CD4-positive, CD25-positive, alpha-beta regulatory T cell (primary cell): ENCODE data around the gene NUCKS1. TPM values are rescaled to one million over a fixed set of nuclear protein-coding genes. Genes with fewer than 3 reads are reported as not detected.

Source experiments
- ATAC-seq, 2 donors: fragments of 150-1000 bp; cut with Tn5 transposase; one replicate each; pipeline ENCODE4 v1.10.0; 2021; ENCODE audit warnings: low read depth in 2 of 2, moderate number of reproducible peaks in 2 of 2, moderate library complexity in 1 of 2
- DNase-seq, 3 donors: peaks; one replicate each; pipeline versions ENCODE4 v3.0.0 to v3.0.0-alpha.2; 2012 to 2022; ENCODE audit warnings: mixed read lengths in 1 of 3
- H3K27ac ChIP-seq: one replicate; pipeline ENCODE4 v1.7.0; 2013; ENCODE audit warnings: mild to moderate bottlenecking, low read length; ENCODE audit not compliant: insufficient read depth, poor library complexity, severe bottlenecking
- H3K27me3 ChIP-seq: one replicate; pipeline ENCODE4 v1.7.0; 2013; ENCODE audit warnings: low read length; ENCODE audit not compliant: control insufficient read depth, insufficient read depth
- H3K36me3 ChIP-seq: one replicate; pipeline ENCODE4 v1.7.0; 2013; ENCODE audit warnings: mild to moderate bottlenecking, low read length, moderate library complexity; ENCODE audit not compliant: control insufficient read depth, insufficient read depth
- H3K4me1 ChIP-seq: 2 replicates; pipeline ENCODE4 v1.7.0; 2013; ENCODE audit warnings: mild to moderate bottlenecking, low read length; ENCODE audit not compliant: insufficient read depth, control insufficient read depth, poor library complexity, severe bottlenecking
- H3K4me3 ChIP-seq: one replicate; pipeline ENCODE4 v1.7.0; 2013; ENCODE audit warnings: low read depth, mild to moderate bottlenecking, low read length, moderate library complexity
- H3K9me3 ChIP-seq, 2 experiments: 1 replicate in 1 of 2; 2 replicates in 1 of 2; pipeline ENCODE4 v1.7.0; 2013; ENCODE audit warnings: low read length in 2 of 2, mild to moderate bottlenecking in 1 of 2, moderate library complexity in 1 of 2; ENCODE audit not compliant: control insufficient read depth in 2 of 2
- H3K27ac Mint-ChIP-seq, 3 donors: one replicate each; pipeline ENCODE4 v1.8.0; 2020 to 2022; ENCODE audit warnings: mild to moderate bottlenecking in 3 of 3, mixed read lengths in 3 of 3, moderate library complexity in 2 of 3
- H3K27me3 Mint-ChIP-seq: one replicate; pipeline ENCODE4 v1.8.0; 2022; ENCODE audit warnings: mild to moderate bottlenecking, mixed read lengths
- H3K36me3 Mint-ChIP-seq: one replicate; pipeline ENCODE4 v1.8.0; 2020; ENCODE audit warnings: mixed read lengths
- H3K4me1 Mint-ChIP-seq, 4 donors: one replicate each; pipeline ENCODE4 v1.8.0; 2020 to 2022; ENCODE audit warnings: mixed read lengths in 4 of 4, mild to moderate bottlenecking in 1 of 4
- H3K4me3 Mint-ChIP-seq, 4 donors: one replicate each; pipeline ENCODE4 v1.8.0; 2020 to 2022; ENCODE audit warnings: mild to moderate bottlenecking in 4 of 4, mixed read lengths in 4 of 4, moderate library complexity in 3 of 4
- H3K9me3 Mint-ChIP-seq, 7 donors: one replicate each; pipeline ENCODE4 v1.8.0; 2020 to 2022; ENCODE audit warnings: mixed read lengths in 7 of 7, mild to moderate bottlenecking in 3 of 7, moderate library complexity in 2 of 7
- polyA plus RNA-seq, 4 donors: library from polyadenylated mRNA; unstranded; fragments of 300-500 nt; fragmentation: Illumina TruSeq; gene quantifications; one replicate each; pipeline ENCODE4 v1.2.3, GENCODE V29; 2021
- total RNA-seq: library from RNA; stranded (reverse); gene quantifications from one replicate; pipeline ENCODE4 v1.2.3, GENCODE V29; 2022

The NUCKS1 gene
- total and polyA plus RNA-seq, 5 donors from 2014 or later: 12.9 to 72.0 (median 13.3) TPM

DNA sequence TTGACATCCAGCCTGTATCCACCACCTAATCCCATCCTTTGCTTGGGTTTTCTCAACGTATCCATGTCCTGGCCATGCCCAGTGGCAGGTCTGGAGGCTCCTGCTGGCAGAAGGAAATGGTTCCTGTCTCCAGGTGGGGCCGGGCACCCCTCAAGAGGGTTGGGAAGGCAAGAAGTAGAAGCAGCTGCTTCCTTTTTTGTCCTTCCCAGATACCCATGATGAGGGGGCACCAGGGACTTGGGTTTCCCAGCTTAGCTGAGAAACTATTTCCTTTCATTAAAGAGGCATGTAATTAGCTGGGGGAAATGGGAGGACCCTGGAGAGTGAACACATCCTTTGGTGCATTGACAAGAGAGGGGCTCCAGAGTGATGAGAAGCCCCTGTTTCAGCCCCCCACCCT, 48.6 kb downstream of the NUCKS1 start:
- H3K4me3 ChIP-seq: no peak overlapping the region
- H3K27ac ChIP-seq: no peak overlapping the region
- H3K36me3 ChIP-seq: peaks cover 7% of the 10 kb centered on the region
- H3K4me1 ChIP-seq: no peaks in the 10 kb centered on the region
- ATAC-seq: no peak
- H3K9me3 ChIP-seq: no peaks in the 10 kb centered on the region
- DNase-seq: no peak
- peaks cover 0 to 10% (median 2%) of the 10 kb centered on the region in 4 donors for H3K4me1 Mint-ChIP-seq
- peaks cover 10% of the 10 kb centered on the region for H3K27me3 Mint-ChIP-seq
- H3K9me3 Mint-ChIP-seq: peaks cover 0 to 4% (median 0%) of the 10 kb centered on the region in 7 donors
- H3K27ac Mint-ChIP-seq: no peak overlapping the region
- no peak overlapping the region for H3K4me3 Mint-ChIP-seq
- peaks cover 6% of the 10 kb centered on the region for H3K36me3 Mint-ChIP-seq
- H3K27me3 ChIP-seq: peaks cover 2% of the 10 kb centered on the region

DNA sequence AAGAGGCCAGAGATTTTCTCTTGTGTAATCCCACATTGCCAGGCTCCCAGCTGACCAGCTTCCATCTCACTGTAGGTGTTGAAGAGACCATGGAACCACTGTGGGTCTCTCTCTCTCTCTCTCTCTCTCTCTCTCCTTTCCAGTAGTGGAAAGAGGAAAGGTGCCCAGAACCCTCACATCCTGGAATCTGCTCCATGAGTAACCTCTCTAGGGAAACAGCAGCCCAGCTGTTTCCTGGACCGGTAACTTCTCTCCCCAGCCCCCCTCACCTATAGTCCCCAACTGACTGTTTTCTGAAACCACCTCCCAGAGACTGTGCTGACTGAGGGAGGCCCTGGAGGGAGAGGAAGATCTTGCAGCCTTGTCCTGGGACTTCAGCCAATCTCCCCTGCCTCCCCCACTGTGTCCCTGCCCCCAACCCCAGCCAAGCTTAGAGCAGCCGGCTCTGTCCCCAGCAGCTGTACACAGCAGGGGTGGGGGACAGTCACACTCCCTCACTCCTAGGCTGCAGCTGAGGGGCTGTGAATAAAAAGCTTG, 49.0 kb downstream of the NUCKS1 start:
- no peak overlapping the region for H3K27ac Mint-ChIP-seq

DNA sequence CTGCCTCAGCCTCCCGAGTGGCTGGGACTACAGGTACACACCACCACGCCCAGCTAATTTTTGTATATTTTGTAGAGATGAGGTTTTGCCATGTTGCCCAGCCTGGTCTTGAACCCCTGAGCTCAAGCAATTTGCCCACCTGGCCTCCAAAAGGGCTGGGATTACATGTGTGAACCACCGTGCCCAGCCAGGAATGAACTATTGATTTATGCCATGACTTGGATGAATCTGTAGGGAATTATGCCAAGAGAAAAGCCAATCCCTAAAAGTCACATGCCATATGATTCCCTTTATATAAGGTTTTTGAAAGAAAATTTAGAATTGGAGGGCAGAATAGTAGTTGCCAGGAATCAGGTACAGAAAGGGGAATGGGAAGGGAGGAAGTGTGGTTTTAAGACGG, 50.6 kb downstream of the NUCKS1 start:
- no peaks in the 10 kb centered on the region for H3K9me3 ChIP-seq
- Mint-ChIP-seq H3K4me3 (no peak overlapping the region), H3K36me3 (peaks cover 6% of the 10 kb centered on the region), H3K27ac (peak overlapping the region in 1 of 3 donors; percentile 66), H3K27me3 (peaks cover 10% of the 10 kb centered on the region), H3K9me3 (peaks cover 0 to 4% (median 0%) of the 10 kb centered on the region in 7 donors), H3K4me1 (peaks cover 0 to 4% (median under 1%) of the 10 kb centered on the region in 4 donors)
- no peak overlapping the region for H3K27ac ChIP-seq
- no peaks in the 10 kb centered on the region for H3K4me1 ChIP-seq
- ATAC-seq (no peak), DNase-seq (no peak)
- H3K4me3 ChIP-seq: no peak overlapping the region
- peaks cover 2% of the 10 kb centered on the region for H3K27me3 ChIP-seq
- peaks cover 7% of the 10 kb centered on the region for H3K36me3 ChIP-seq

More for the DNA sequence above, 49.0 kb downstream of the NUCKS1 start:
- Histone ChIP-seq H3K27me3 (peaks cover 2% of the 10 kb centered on the region), H3K4me1 (no peaks in the 10 kb centered on the region), H3K36me3 (peaks cover 7% of the 10 kb centered on the region), H3K4me3 (no peak overlapping the region), H3K27ac (no peak overlapping the region), H3K9me3 (no peaks in the 10 kb centered on the region)
- H3K36me3 Mint-ChIP-seq: peaks cover 6% of the 10 kb centered on the region
- H3K9me3 Mint-ChIP-seq: peaks cover 0 to 4% (median 0%) of the 10 kb centered on the region in 7 donors
- H3K4me1 Mint-ChIP-seq: peaks cover 0 to 10% (median 2%) of the 10 kb centered on the region in 4 donors
- H3K4me3 Mint-ChIP-seq: no peak overlapping the region
- ATAC-seq (no peak), DNase-seq (no peak)
- peaks cover 10% of the 10 kb centered on the region for H3K27me3 Mint-ChIP-seq

DNA sequence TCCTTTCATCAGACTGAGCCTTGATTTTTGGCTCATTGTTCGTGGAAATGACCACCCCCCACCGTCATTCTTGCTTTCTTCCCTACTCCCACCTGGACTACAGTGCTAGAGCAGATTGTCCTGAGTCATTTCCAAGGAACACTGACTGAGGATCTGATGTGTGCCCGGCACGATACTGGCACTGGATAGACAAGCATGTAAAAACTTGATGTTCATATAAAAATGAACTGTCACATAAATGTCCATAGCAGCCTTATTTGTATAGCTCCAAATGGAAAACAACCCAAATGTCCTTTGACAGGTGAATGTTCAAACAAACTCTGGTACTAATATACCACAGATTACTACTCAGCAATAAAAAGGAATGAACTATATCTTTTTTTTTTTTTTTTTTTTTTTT, 51.1 kb downstream of the NUCKS1 start:
- DNase-seq (no peak), ATAC-seq (no peak)
- H3K27ac Mint-ChIP-seq: no peak overlapping the region
- H3K4me1 Mint-ChIP-seq: peaks cover 0 to 4% (median under 1%) of the 10 kb centered on the region in 4 donors
- H3K4me3 ChIP-seq: no peak overlapping the region
- peaks cover 2% of the 10 kb centered on the region for H3K27me3 ChIP-seq
- no peaks in the 10 kb centered on the region for H3K4me1 ChIP-seq
- peaks cover 10% of the 10 kb centered on the region for H3K27me3 Mint-ChIP-seq
- H3K9me3 ChIP-seq: no peaks in the 10 kb centered on the region
- H3K36me3 Mint-ChIP-seq: peaks cover 3% of the 10 kb centered on the region
- peaks cover 5% of the 10 kb centered on the region for H3K36me3 ChIP-seq
- no peak overlapping the region for H3K27ac ChIP-seq
- peaks cover 0 to 4% (median 0%) of the 10 kb centered on the region in 7 donors for H3K9me3 Mint-ChIP-seq
- H3K4me3 Mint-ChIP-seq: no peak overlapping the region

DNA sequence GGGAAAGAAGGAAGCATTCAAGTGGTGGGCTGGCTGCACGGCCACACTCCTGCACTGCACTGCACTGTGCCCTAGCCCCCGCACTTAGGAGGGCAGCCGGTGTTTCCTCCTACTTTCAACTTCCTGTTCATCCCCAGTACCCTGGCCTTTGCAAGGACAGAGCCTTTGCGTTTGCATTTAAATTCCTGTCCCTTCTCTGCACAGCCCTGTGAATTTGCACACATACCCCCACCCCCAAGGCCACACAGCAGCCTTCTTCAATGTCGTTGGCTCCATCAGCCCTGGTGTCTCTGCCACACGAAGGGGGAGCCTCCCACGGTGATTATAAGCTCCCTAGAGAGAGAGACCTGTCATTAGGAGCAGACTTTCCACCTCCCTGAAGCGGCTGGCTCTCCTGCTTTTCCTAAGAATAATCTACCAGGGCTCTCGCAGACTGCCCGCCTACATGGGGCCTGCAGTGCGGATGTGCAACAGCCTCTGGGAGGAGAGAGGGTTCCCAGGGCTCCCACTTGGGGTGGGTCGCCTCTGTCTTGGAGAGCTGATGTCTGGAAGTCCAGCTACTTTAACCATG, 56.5 kb downstream of the NUCKS1 start:
- Mint-ChIP-seq H3K36me3 (no peaks in the 10 kb centered on the region), H3K27me3 (peaks cover 38% of the 10 kb centered on the region), H3K4me1 (no peaks in the 10 kb centered on the region), H3K4me3 (no peak overlapping the region), H3K27ac (no peak overlapping the region), H3K9me3 (peaks cover 0 to 1% (median 0%) of the 10 kb centered on the region in 7 donors)
- Histone ChIP-seq H3K4me1 (no peaks in the 10 kb centered on the region), H3K4me3 (no peak overlapping the region), H3K27ac (no peak overlapping the region), H3K27me3 (peaks cover 2% of the 10 kb centered on the region), H3K36me3 (no peaks in the 10 kb centered on the region), H3K9me3 (no peaks in the 10 kb centered on the region)
- no peak for DNase-seq
- no peak for ATAC-seq

DNA sequence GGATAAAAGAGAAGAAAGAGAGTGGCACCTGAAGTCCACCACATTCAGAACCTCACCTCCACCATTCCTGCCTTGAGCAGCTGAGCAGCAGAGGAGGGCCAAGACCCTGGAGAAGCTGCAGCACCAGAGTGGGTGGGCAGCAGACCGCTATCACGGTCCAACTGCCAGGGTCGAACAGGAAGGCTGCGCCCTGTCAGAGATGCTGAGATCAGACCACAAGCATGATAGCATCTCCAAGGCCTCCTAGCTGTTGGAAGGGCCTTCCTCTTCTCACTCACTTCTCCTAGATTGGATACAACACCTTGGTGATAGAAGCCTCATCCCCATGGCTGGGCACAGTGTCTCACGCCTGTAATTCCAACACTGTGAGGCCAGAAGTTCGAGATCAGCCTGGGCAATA, 57.6 kb downstream of the NUCKS1 start:
- Histone ChIP-seq H3K4me1 (no peaks in the 10 kb centered on the region), H3K9me3 (no peaks in the 10 kb centered on the region), H3K4me3 (no peak overlapping the region), H3K27me3 (peaks cover 4% of the 10 kb centered on the region), H3K36me3 (no peaks in the 10 kb centered on the region), H3K27ac (no peak overlapping the region)
- Mint-ChIP-seq H3K9me3 (peaks cover 0 to 1% (median 0%) of the 10 kb centered on the region in 7 donors), H3K27me3 (peaks cover 42% of the 10 kb centered on the region), H3K4me1 (no peaks in the 10 kb centered on the region), H3K36me3 (no peaks in the 10 kb centered on the region), H3K27ac (no peak overlapping the region), H3K4me3 (no peak overlapping the region)
- no peak for DNase-seq
- no peak for ATAC-seq

DNA sequence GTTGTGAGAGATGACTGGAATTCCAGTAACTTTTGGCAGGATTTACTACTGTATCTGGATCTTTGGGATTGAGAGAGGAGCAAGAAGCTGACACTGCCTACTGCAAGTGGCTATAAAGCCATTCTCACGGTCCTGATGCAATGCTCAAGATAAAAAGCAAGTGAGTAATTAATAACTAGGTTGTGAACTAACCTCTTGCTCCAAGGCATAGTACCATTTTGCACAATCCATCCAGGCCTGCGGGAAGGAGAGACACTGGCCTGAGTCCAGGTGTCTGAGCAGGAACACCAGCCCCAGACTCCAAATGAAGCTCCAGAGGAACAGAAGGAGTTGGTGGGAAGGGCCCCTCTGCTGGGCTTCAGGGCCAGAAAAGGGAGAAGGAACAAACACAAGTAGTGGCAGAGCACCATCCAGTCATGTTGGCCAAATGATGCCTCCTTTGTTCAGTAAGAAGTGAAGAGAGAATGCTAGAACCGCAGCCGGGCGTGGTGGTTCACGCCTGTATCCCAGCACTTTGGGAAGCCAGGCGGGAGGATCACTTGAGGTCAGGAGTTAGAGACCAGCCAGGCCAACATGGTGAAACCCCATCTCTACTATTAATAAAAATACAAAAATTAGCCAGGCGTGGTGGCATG, 59.7 kb downstream of the NUCKS1 start:
- no peak overlapping the region for H3K27ac Mint-ChIP-seq

More for the DNA sequence above, 59.7 kb downstream of the NUCKS1 start:
- Histone ChIP-seq H3K36me3 (no peaks in the 10 kb centered on the region), H3K4me3 (no peak overlapping the region), H3K27me3 (peaks cover 2% of the 10 kb centered on the region), H3K9me3 (no peaks in the 10 kb centered on the region), H3K27ac (no peak overlapping the region), H3K4me1 (no peaks in the 10 kb centered on the region)
- H3K27me3 Mint-ChIP-seq: peaks cover 35% of the 10 kb centered on the region
- no peaks in the 10 kb centered on the region for H3K36me3 Mint-ChIP-seq
- H3K9me3 Mint-ChIP-seq: peaks cover 0 to 2% (median 0%) of the 10 kb centered on the region in 7 donors
- no peak overlapping the region for H3K4me3 Mint-ChIP-seq
- no peak for DNase-seq
- ATAC-seq: no peak
- H3K4me1 Mint-ChIP-seq: no peaks in the 10 kb centered on the region
